ENCODE data around the gene LRSAM1. TPM values are rescaled to one million over a fixed set of nuclear protein-coding genes. Genes with fewer than 3 reads are reported as not detected.

LRSAM1 gene
- total and polyA plus RNA-seq, 9 of the 15 experiments (the other 6 are each of a cell fraction or from before 2014, with no cell fraction given): 0.07 to 16.2 (median 4.7) TPM

- no peak for TF ChIP-seq HNRNPLL (IDR thresholded peaks at IDR 0.05; ENCODE audit: low read depth, low read length, poor library complexity, severe bottlenecking)
- TF ChIP-seq BCL6 (CRISPR knock-in tag; IDR thresholded peaks at IDR 0.05): no peak
- TF ChIP-seq PPARD (CRISPR knock-in tag; IDR thresholded peaks at IDR 0.05): no peak
- no peak for TF ChIP-seq ZNF511 (CRISPR knock-in tag; IDR thresholded peaks at IDR 0.05)
- TF ChIP-seq MAFG (tag; conservative IDR thresholded peaks at IDR 0.05): no peak
- no peak for TF ChIP-seq ZBTB40 (IDR thresholded peaks at IDR 0.05)
- no peak for TF ChIP-seq ZBTB40 (CRISPR knock-in tag; IDR thresholded peaks at IDR 0.05)
- TF ChIP-seq HMG20B (CRISPR knock-in tag; IDR thresholded peaks at IDR 0.05): no peak
- TF ChIP-seq ZNF398 (CRISPR knock-in tag; IDR thresholded peaks at IDR 0.05): no peak
- TF ChIP-seq MNT (conservative IDR thresholded peaks at IDR 0.05): no peak
- no peak for TF ChIP-seq SRSF3 (IDR thresholded peaks at IDR 0.05; ENCODE audit: insufficient read depth, low read length)
- no peak for TF ChIP-seq CCAR2 (IDR thresholded peaks at IDR 0.05; ENCODE audit: low read depth, low read length)
- TF ChIP-seq MAX (CRISPR knock-in tag; IDR thresholded peaks at IDR 0.05): no peak
- no peak for TF ChIP-seq NFIC (IDR thresholded peaks at IDR 0.05)
- TF ChIP-seq ATF7 (IDR thresholded peaks at IDR 0.05): no peak; the same call in none of the 2 replicates
These were observed 88.1 kb downstream of the LRSAM1 start (continued) for GRCh38 chr9:127539259-127539981.

Measured in K562 (cell line).